ENCODE data around the gene CRYBA4.
A peak's percentile ranks its signal among the peaks of the same experiment; 100 is the strongest.

The CRYBA4 gene

GRCh38 chr22:26621663-26622062 is at the start of gene CRYBA4:
CRYBA4 (plus strand) TSS chr22:26621963; CDS start chr22:26622597, 634 bp downstream.
- DNase-seq, result no peak

GRCh38 chr22:26573026-26573662 is 48.6 kb upstream of the CRYBA4 start:
- DNase-seq, result peak; percentile 98

GRCh38 chr22:26574001-26574723 is 47.6 kb upstream of the CRYBA4 start:
- no peak for DNase-seq

GRCh38 chr22:26576026-26576680 is 45.6 kb upstream of the CRYBA4 start:
- DNase-seq, result peak; percentile 48

GRCh38 chr22:26577081-26577480 is 44.7 kb upstream of the CRYBA4 start:
- DNase-seq, result no peak

GRCh38 chr22:26579331-26579886 is 42.4 kb upstream of the CRYBA4 start:
- peak; percentile 62 for DNase-seq

GRCh38 chr22:26580240-26580962 is 41.4 kb upstream of the CRYBA4 start:
- DNase-seq, result no peak

- no peak for DNase-seq
Observed at GRCh38 chr22:26581026-26581425, 40.7 kb upstream of the CRYBA4 start.

- no peak for DNase-seq
Observed at GRCh38 chr22:26581633-26582168, 40.1 kb upstream of the CRYBA4 start.

GRCh38 chr22:26584010-26584409 is 37.8 kb upstream of the CRYBA4 start:
- DNase-seq, result no peak

- DNase-seq, result peak; percentile 39
Observed at GRCh38 chr22:26585104-26585790, 36.5 kb upstream of the CRYBA4 start.

GRCh38 chr22:26586556-26587325 is 35.0 kb upstream of the CRYBA4 start:
- no peak for DNase-seq

GRCh38 chr22:26587991-26588613 is 33.7 kb upstream of the CRYBA4 start:
- peak; percentile 83 for DNase-seq

- DNase-seq, result peak; percentile 12
Observed at GRCh38 chr22:26588729-26589366, 32.9 kb upstream of the CRYBA4 start.

GRCh38 chr22:26589367-26589844 is 32.4 kb upstream of the CRYBA4 start:
- no peak for DNase-seq

GRCh38 chr22:26589845-26590736 is 31.7 kb upstream of the CRYBA4 start, which contains the start of gene TPST2:
TPST2 (minus strand) TSS chr22:26590132; CDS start chr22:26541630, 48,502 bp downstream.
- DNase-seq, result peak; percentile 59

GRCh38 chr22:26592421-26592891 is 29.3 kb upstream of the CRYBA4 start:
- DNase-seq, result peak; percentile 63

GRCh38 chr22:26593763-26594162 is 28.0 kb upstream of the CRYBA4 start:
- DNase-seq, result no peak

- no peak for DNase-seq
Observed at GRCh38 chr22:26597026-26597425, 24.7 kb upstream of the CRYBA4 start.

All from MV-4-11 (cell line).